WERI-Rb-1 (cell line): ENCODE results near the gene KREMEN1.

ENCODE experiments used
- DNase-seq: peaks from one replicate; pipeline ENCODE4 v3.0.0-alpha.2; 2020
- H3K27ac ChIP-seq: fragments of 250-450 bp; sonication (Bioruptor Pico); 2 replicates; pipeline ENCODE4 v1.5.1; 2020; ENCODE audit warnings: mild to moderate bottlenecking, moderate library complexity
- H3K27me3 ChIP-seq: fragments of 250-450 bp; sonication (Bioruptor Pico); 2 replicates; pipeline ENCODE4 v1.5.1; 2021; ENCODE audit warnings: mild to moderate bottlenecking, low read depth, moderate library complexity; ENCODE audit not compliant: insufficient read depth, severe bottlenecking
- H3K36me3 ChIP-seq: fragments of 250-450 bp; sonication (Bioruptor Pico); 2 replicates; pipeline ENCODE4 v1.5.1; 2020; ENCODE audit warnings: mild to moderate bottlenecking, moderate library complexity
- H3K4me3 ChIP-seq: 2 replicates; pipeline ENCODE4 v1.5.1; 2011; ENCODE audit warnings: low read depth, mild to moderate bottlenecking, control low read depth, low read length
- H3K9me3 ChIP-seq: fragments of 250-450 bp; sonication (Bioruptor Pico); 2 replicates; pipeline ENCODE4 v1.5.1; 2021; ENCODE audit warnings: mild to moderate bottlenecking, moderate library complexity; ENCODE audit not compliant: severe bottlenecking
- CTCF ChIP-seq: IDR thresholded peaks from 2 replicates; pipeline ENCODE4 v1.5.1; 2011; ENCODE audit warnings: low read depth, mild to moderate bottlenecking, control low read depth, inconsistent platforms, low read length

Gene KREMEN1

GRCh38 chr22:29125443-29125778 is 52.6 kb downstream of the KREMEN1 start:
- DNase-seq: no peak
- no peaks in the 10 kb centered on the region for H3K9me3 ChIP-seq
- H3K27ac ChIP-seq: no peak overlapping the region
- no peak overlapping the region for H3K4me3 ChIP-seq
- no peaks in the 10 kb centered on the region for H3K27me3 ChIP-seq
- TF ChIP-seq CTCF: no peak
- no peaks in the 10 kb centered on the region for H3K36me3 ChIP-seq

GRCh38 chr22:29125844-29126243 is 53.0 kb downstream of the KREMEN1 start:
- no peak for TF ChIP-seq CTCF
- DNase-seq: no peak
- Histone ChIP-seq H3K4me3 (no peak overlapping the region), H3K27me3 (no peaks in the 10 kb centered on the region), H3K9me3 (no peaks in the 10 kb centered on the region), H3K27ac (no peak overlapping the region), H3K36me3 (no peaks in the 10 kb centered on the region)

- H3K27me3 ChIP-seq: no peaks in the 10 kb centered on the region
- no peak for DNase-seq
- no peaks in the 10 kb centered on the region for H3K9me3 ChIP-seq
- TF ChIP-seq CTCF: no peak
- H3K36me3 ChIP-seq: no peaks in the 10 kb centered on the region
- H3K27ac ChIP-seq: no peak overlapping the region
- H3K4me3 ChIP-seq: no peak overlapping the region
These were observed 54.0 kb downstream of the KREMEN1 start for GRCh38 chr22:29126670-29127395.

GRCh38 chr22:29128891-29129807 is 56.3 kb downstream of the KREMEN1 start:
- H3K27me3 ChIP-seq: no peaks in the 10 kb centered on the region
- TF ChIP-seq CTCF: no peak
- H3K36me3 ChIP-seq: no peaks in the 10 kb centered on the region
- H3K27ac ChIP-seq: no peak overlapping the region
- no peak overlapping the region for H3K4me3 ChIP-seq
- DNase-seq: no peak
- H3K9me3 ChIP-seq: no peaks in the 10 kb centered on the region

- H3K27me3 ChIP-seq: no peaks in the 10 kb centered on the region
- no peak for DNase-seq
- H3K36me3 ChIP-seq: no peaks in the 10 kb centered on the region
- no peak overlapping the region for H3K27ac ChIP-seq
- H3K9me3 ChIP-seq: no peaks in the 10 kb centered on the region
- H3K4me3 ChIP-seq: no peak overlapping the region
- TF ChIP-seq CTCF: no peak
These were observed 56.9 kb downstream of the KREMEN1 start for GRCh38 chr22:29129808-29130140.
